Small intestine (tissue), 7 donors: ENCODE results near the gene THRB. TPM values are rescaled to one million over a fixed set of nuclear protein-coding genes. Genes with fewer than 3 reads are reported as not detected.

ENCODE experiments used
- DNase-seq, 2 donors: peaks; one replicate each; pipeline versions ENCODE4 v3.0.0 to v3.0.0-alpha.2; 2013
- FAIRE-seq: peaks from 2 replicates; lab custom pipeline; 2012; peaks lifted over from hg19 to GRCh38; lab: Jason Lieb, UNC
- H3K27ac ChIP-seq, 3 donors: one replicate each; pipeline ENCODE4 v1.5.1; 2013; ENCODE audit warnings: low read length in 2 of 3, mild to moderate bottlenecking in 2 of 3, control low read depth in 1 of 3, inconsistent platforms in 1 of 3, low read depth in 1 of 3, moderate library complexity in 1 of 3
- H3K27me3 ChIP-seq, 3 donors: one replicate each; pipeline ENCODE4 v1.6.1; 2013; ENCODE audit warnings: low read length in 3 of 3, inconsistent platforms in 1 of 3; ENCODE audit not compliant: control insufficient read depth in 3 of 3, insufficient read depth in 3 of 3
- H3K36me3 ChIP-seq, 3 donors: one replicate each; pipeline ENCODE4 v1.6.1; 2013; ENCODE audit warnings: low read length in 3 of 3, inconsistent platforms in 1 of 3, low read depth in 1 of 3, mild to moderate bottlenecking in 1 of 3, moderate library complexity in 1 of 3; ENCODE audit not compliant: control insufficient read depth in 3 of 3, insufficient read depth in 2 of 3
- H3K4me1 ChIP-seq, 3 donors: one replicate each; pipeline ENCODE4 v1.6.1; 2013; ENCODE audit warnings: low read length in 2 of 3, inconsistent platforms in 1 of 3, low read depth in 1 of 3, mild to moderate bottlenecking in 1 of 3, moderate library complexity in 1 of 3; ENCODE audit not compliant: control insufficient read depth in 3 of 3, insufficient read depth in 2 of 3
- H3K4me3 ChIP-seq, 3 donors: one replicate each; pipeline ENCODE4 v1.5.1; 2013; ENCODE audit warnings: low read length in 3 of 3, control low read depth in 1 of 3, inconsistent platforms in 1 of 3, low read depth in 1 of 3, mild to moderate bottlenecking in 1 of 3, moderate library complexity in 1 of 3
- H3K9me3 ChIP-seq, 2 donors: one replicate each; pipeline ENCODE4 v1.6.1; 2013; ENCODE audit warnings: low read depth in 1 of 2, low read length in 1 of 2; ENCODE audit not compliant: control insufficient read depth in 2 of 2, insufficient read depth in 1 of 2
- WGBS, 3 donors: extraction: QIAGEN DNeasy Blood & Tissue Kit; methylation state at CpG; one replicate each; pipeline ENCODE4 v1.1.7; 2013; 5-methylcytosine and 5-hydroxymethylcytosine counted together
- polyA plus RNA-seq, 4 donors: library from polyadenylated mRNA; stranded (reverse) in 3 of 4; unstranded in 1 of 4; fragments of 200-250 nt in 3 of 4; fragments of 120-200 nt in 1 of 4; gene quantifications; one replicate each; pipeline versions ENCODE4 v1.2.1 to v1.2.3, GENCODE V29; 2013
- donor health status: healthy with polysubstance abuse.
- donor health status: control.
- donor health status: control.
- donor health status: Bipolar disorder and iron deficiency.
- donor health status: healthy.

The THRB gene
- polyA plus RNA-seq, 4 donors = 3.2 to 46.1 (median 4.4) TPM

GRCh38 chr3:24520101-24520495, 25.4 kb upstream of the THRB start:
- Histone ChIP-seq H3K9me3 (no peaks in the 10 kb centered on the region), H3K27ac (no peak overlapping the region), H3K4me3 (no peak overlapping the region), H3K36me3 (no peaks in the 10 kb centered on the region), H3K27me3 (peaks cover 0 to 2% (median 0%) of the 10 kb centered on the region in 3 donors), H3K4me1 (peaks cover 0 to 45% (median 0%) of the 10 kb centered on the region in 3 donors)
- no peak for DNase-seq
- no peak for FAIRE-seq
- WGBS, 3 donors = 95 to 100% (median 97%) methylated on average over 2 of the region's 2 CpGs

- H3K27ac ChIP-seq = no peak overlapping the region
- 74 to 84% (median 75%) methylated on average over 15 of the region's 15 CpGs for WGBS, 3 donors
- H3K9me3 ChIP-seq = no peaks in the 10 kb centered on the region
- peaks cover 0 to 41% (median 0%) of the 10 kb centered on the region in 3 donors for H3K4me1 ChIP-seq
- H3K27me3 ChIP-seq = peaks cover 0 to 2% (median 0%) of the 10 kb centered on the region in 3 donors
- H3K36me3 ChIP-seq = no peaks in the 10 kb centered on the region
- FAIRE-seq = no peak
- peak; percentile 13 to 46 for DNase-seq
- H3K4me3 ChIP-seq = no peak overlapping the region
These were observed 24.9 kb upstream of the THRB start for GRCh38 chr3:24519368-24520100.

DNA sequence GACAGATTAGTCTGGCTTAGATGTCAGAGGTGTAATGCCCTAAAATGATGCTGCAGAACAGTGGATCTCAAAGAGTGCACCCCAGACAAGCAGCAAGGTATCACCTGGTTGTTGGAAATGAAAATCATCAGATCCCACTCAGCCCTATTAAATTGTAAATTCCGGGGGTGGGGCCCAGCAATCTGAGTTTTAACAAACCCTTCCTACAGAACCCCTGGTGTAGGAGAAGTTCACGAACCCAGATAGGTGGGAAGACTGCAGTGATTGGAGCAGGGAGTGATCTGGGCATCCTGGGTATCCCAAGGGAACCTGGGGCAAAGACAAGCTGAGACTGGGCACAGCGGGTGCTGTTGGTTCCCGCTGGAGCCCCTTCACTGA, 24.3 kb upstream of the THRB start:
- Histone ChIP-seq H3K27me3 (peaks cover 0 to 2% (median 0%) of the 10 kb centered on the region in 3 donors), H3K4me3 (no peak overlapping the region), H3K36me3 (no peaks in the 10 kb centered on the region), H3K27ac (no peak overlapping the region), H3K4me1 (peaks cover 0 to 37% (median 0%) of the 10 kb centered on the region in 3 donors), H3K9me3 (no peaks in the 10 kb centered on the region)
- 74 to 91% (median 75%) methylated on average over 4 of the region's 4 CpGs for WGBS, 3 donors
- FAIRE-seq (no peak), DNase-seq (no peak)

DNA sequence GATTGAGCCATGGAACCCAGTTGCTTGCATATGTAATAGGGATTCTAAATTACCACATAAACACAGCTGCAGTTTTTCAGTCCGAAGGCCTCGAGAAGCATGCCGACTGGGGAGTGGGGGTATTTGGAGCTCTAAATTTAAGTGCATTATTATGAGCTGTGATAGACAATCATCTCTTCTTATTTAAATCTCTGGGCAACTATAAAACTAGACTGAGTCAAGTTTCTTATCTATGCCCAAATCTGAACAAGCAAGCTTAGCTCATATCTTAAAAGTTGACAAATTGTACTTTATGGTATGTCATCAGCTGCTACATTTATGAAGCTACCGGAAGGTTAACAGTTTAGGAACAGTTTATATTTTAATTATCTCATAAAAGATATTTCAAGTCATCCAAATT, 19.5 kb upstream of the THRB start:
- no peak overlapping the region for H3K4me3 ChIP-seq
- H3K27me3 ChIP-seq = no peaks in the 10 kb centered on the region
- H3K36me3 ChIP-seq = no peaks in the 10 kb centered on the region
- H3K27ac ChIP-seq = no peak overlapping the region
- no peaks in the 10 kb centered on the region for H3K9me3 ChIP-seq
- peaks cover 0 to 3% (median 0%) of the 10 kb centered on the region in 3 donors for H3K4me1 ChIP-seq
- 69 to 70% (median 70%) methylated on average over 4 of the region's 4 CpGs for WGBS, 3 donors
- DNase-seq (no peak), FAIRE-seq (no peak)

GRCh38 chr3:24513463-24513862, 18.8 kb upstream of the THRB start:
- H3K9me3 ChIP-seq = no peaks in the 10 kb centered on the region
- no peak for FAIRE-seq
- no peak overlapping the region for H3K27ac ChIP-seq
- no peak overlapping the region for H3K4me3 ChIP-seq
- DNase-seq = no peak
- H3K27me3 ChIP-seq = no peaks in the 10 kb centered on the region
- no peaks in the 10 kb centered on the region for H3K36me3 ChIP-seq
- WGBS, 3 donors = 49 to 81% (median 72%) methylated on average over 1 of the region's 1 CpG
- peaks cover 0 to under 1% (median 0%) of the 10 kb centered on the region in 3 donors for H3K4me1 ChIP-seq

GRCh38 chr3:24512564-24513197, 18.0 kb upstream of the THRB start:
- FAIRE-seq = no peak
- H3K4me1 ChIP-seq = peaks cover 0 to 5% (median 0%) of the 10 kb centered on the region in 3 donors
- no peak overlapping the region for H3K4me3 ChIP-seq
- no peaks in the 10 kb centered on the region for H3K9me3 ChIP-seq
- no peaks in the 10 kb centered on the region for H3K27me3 ChIP-seq
- no peak for DNase-seq
- H3K27ac ChIP-seq = no peak overlapping the region
- WGBS, 3 donors = 84 to 90% (median 86%) methylated on average over 5 of the region's 5 CpGs
- no peaks in the 10 kb centered on the region for H3K36me3 ChIP-seq

- Histone ChIP-seq H3K27ac (no peak overlapping the region), H3K4me1 (peaks cover 0 to 17% (median 4%) of the 10 kb centered on the region in 3 donors), H3K36me3 (no peaks in the 10 kb centered on the region), H3K27me3 (no peaks in the 10 kb centered on the region), H3K4me3 (no peak overlapping the region), H3K9me3 (no peaks in the 10 kb centered on the region)
- DNase-seq (peak; percentile 37 to 63), FAIRE-seq (no peak)
- 68 to 83% (median 75%) methylated on average over 5 of the region's 5 CpGs for WGBS, 3 donors
These were observed 15.5 kb upstream of the THRB start for GRCh38 chr3:24510030-24510648.

DNA sequence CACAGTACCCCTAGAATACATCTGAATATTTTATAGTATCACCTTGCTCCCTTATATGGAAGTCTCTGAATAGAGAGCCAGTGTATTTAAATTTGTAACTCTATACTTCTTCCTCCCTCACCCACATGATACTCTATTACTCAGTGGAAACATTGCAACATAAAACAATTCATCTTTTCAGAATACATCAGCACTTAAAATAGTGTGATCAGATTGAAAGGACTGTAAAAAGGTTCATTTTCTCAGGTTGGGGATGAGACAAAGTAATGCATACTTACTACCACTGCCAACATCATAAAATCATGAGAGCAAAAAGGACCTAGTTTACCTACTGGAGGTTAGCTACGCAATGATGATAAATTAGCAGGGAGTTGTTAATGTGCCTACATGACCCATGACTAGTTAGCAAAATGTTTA, 13.8 kb upstream of the THRB start:
- H3K4me1 ChIP-seq = peaks cover 0 to 23% (median 6%) of the 10 kb centered on the region in 3 donors
- no peaks in the 10 kb centered on the region for H3K36me3 ChIP-seq
- H3K4me3 ChIP-seq = no peak overlapping the region
- no peaks in the 10 kb centered on the region for H3K27me3 ChIP-seq
- no peak overlapping the region for H3K27ac ChIP-seq
- 87 to 96% (median 95%) methylated on average over 1 of the region's 1 CpG for WGBS, 3 donors
- no peaks in the 10 kb centered on the region for H3K9me3 ChIP-seq
- FAIRE-seq (no peak), DNase-seq (no peak)
